Activated CD8-positive, alpha-beta memory T cell treated with anti-CD3 and anti-CD28 coated beads, Interleukin-2, amount 50 U/mL, for 48 hours (primary cell): ENCODE data around the gene LDLRAD4.
"Not testable (repeated sequence)": the region's sequence is repeated elsewhere in the genome, so short reads cannot be mapped to it uniquely, and the experiment has no call there.

Experiments
- DNase-seq: peaks from one replicate; pipeline ENCODE4 v3.0.0-alpha.2; 2020

LDLRAD4 gene

DNA sequence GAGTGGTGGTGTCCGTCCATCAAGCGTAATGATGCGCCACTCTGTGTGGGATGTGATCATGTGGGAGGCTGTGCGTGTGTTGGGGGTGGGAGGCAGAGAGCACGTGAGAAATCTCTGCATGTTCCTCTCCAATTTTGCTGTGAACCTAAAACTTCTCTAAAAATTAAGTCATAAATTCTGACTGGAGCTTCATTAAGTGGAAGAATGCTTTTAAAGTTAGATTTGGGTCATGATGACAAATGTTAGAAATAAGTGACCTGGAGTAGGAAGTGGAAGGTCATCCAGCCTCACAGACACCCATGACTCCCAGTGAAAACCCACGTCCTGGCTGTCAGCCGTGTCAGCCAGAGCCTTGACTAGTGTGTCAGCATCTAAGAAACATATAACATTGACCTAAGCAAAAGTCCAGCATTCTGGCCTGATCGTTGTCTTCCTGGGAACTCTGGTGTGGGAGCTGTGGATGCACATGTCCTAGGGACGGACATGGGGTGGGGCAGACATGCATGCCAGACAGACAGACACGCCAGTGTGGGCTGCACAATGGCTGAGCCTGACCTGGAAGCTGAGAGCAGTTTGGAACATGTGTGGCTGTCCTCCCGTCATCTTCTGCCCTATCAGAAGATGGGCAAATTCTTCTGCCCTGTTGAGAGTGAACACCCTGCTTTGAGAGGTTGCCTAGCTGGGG is 262.2 kb downstream of the LDLRAD4 start:
- no peak for DNase-seq

DNA sequence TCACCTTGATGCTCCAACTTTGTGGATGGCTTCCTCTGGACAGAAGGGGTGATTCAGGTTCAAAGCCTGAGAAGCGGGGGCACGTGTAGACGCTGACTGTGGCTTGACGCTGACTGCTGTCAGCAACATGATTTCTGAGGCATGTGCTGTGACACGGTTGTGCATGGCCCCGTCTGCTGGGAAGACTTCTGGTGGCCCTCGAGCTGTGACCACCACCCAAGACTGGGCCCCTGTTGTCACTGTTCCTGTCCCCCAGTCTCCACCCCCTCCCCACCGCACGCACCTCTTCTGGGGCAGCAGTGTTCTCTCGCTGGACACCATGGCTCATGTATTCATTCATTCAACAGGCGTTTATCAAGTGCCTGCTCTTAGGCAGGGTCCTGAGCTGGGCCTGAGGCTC is 262.8 kb downstream of the LDLRAD4 start:
- peak; percentile 33 for DNase-seq

DNA sequence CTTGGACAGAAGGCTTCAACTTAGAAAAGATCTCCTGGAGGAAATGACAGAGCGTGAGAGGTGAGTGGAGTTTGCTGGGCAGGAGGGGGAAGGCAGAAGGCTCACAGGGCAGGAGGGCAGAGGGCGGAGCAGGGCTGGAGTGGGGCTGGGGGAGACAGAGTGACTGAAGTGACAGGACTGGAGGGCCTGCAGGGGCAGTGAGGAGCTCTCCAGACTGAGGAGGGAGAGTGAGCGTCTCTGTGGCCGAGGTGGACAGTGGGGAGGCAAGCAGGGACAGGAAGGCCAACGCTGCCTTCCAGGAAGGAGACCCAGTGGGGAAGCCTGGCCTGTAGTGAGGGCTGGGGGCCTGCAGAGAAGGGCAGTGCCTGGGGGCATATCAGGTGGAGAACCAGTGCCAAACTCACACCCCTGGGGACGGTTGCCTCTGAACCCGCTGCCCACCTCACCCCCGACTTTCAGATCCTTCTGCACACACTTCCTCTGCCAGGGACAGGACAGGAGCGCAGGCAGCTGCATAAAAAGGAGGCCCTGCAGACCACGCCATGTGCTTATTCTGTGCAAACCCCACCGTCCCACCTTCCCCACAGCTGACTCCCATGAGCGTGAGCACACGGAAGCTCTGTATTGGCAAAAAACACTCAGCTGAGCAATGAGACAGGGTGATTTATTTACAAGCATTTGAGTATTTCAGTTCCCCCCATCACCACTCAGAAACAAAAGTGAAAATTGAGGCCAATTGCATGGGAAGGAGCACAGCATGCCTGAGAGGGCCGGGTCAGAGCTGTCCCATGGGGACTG is 263.5 kb downstream of the LDLRAD4 start:
- DNase-seq: peak; percentile 26

DNA sequence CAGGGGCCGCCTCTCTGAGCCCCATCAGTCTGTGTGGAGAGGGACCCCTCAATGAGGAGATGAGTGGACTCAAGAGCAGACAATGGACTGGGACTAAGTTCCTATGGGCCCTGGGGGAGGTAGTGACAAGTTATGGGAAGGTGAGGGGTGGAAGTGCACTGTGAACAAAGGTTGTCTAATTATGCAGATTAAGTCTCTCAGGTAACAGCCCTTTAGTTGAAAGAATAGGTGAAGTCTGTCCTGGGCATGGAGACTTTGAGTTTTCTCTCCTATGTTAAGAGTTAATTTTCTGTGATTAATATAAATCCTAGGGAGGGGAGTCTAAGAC is 264.0 kb downstream of the LDLRAD4 start:
- DNase-seq: peak; percentile 37

DNA sequence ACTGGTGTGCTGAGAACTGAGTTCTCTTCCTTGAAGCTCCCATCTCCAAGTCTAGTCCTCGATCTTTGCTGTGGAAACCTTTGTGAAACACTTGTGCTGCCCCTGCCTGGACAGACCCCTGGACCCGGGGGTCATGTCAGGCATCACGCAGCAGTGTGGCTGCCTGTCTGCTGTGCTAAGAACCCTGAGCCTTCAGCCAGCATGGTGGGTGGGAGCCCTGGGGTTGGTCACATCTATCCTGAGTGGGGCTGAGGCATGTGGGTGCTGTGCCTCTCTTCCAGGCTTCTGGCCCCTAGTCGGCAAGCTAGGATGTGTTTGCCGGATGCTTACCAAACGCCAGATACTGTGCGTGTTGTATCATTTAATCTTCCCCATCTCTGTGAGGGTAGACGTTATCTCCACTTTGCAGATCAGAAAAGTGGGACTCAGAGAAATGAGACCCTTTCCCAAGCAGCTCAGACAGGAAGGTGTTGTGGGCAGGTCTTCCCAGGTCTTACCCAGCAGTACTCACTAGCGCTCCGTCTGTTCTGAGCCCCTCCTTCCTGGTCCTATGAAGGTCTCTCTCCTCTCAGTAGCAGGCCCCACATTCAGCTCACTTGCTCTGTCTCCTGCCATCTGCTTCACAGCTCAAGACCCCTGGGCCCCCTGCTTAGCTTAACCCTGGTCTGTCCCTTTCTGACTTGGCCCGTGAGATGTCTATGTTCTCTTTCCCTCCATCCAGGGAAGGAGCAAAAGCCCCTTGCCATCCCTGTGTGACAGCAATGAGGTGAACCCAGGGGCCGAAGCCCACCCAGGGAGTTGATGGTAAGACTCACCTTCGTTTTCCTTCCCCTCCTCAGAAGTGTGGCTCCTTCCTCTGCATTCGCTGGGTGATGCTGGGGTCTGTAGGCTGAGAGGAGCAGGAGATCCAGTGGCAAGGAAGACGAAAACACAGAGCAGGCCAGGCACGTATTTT is 265.0 kb downstream of the LDLRAD4 start:
- no peak for DNase-seq

DNA sequence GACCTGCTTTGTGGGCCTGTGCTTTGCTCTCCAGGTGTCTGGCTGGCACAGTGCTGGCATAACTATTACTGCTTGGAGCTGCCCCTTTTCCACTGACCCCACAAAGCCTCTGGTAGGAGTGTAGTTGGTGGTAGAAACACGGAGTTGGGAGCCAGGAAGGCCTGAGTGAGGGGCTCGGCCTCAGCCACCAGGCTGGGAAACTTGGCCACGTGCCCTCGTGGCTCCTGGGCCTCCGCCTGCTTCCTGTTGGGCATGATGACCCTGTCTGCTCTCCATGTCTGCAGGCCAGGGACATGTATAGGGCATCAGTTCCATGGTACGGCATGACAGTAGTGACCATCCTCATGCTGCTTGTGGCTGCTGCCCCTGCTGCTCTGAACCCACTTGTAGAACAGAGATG is 266.6 kb downstream of the LDLRAD4 start:
- no peak for DNase-seq

DNA sequence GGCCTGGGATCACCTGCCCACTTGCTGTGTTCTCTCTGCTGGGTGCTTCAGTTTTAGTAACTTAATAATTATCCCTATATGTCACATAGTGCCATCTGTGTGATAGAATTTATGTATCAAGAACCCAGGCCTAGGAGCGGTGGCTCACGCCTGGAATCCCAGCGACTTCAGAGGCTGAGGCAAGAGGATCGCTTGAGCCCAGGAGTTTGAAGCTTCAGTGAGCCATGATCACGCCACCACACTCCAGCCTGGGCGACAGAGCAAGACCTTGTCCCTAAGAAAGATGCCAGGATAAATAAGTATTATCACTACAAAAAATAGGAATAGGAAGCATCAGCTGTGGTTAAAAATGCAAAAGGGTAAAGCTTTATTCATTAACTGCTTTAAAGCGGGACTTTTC is 267.0 kb downstream of the LDLRAD4 start:
- no peak for DNase-seq

DNA sequence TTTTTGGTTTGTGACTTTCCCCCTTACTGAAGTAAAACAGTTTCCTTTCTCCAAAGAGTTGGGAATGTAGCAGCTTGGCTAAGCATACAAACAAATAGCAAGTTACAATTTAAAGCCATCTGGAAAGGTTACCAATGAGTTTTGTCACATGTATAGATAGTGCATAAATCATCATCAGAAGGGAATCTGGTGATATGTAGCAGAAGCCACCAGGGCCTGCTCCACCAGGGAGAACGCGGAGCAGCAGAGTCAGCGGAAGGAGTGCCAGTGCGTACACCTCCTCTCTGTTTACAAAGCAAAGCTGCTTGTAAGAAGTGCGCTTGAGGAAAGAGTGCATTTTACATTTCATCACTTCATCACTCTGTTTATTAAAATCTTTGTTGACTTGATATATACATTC is 267.7 kb downstream of the LDLRAD4 start:
- no peak for DNase-seq

DNA sequence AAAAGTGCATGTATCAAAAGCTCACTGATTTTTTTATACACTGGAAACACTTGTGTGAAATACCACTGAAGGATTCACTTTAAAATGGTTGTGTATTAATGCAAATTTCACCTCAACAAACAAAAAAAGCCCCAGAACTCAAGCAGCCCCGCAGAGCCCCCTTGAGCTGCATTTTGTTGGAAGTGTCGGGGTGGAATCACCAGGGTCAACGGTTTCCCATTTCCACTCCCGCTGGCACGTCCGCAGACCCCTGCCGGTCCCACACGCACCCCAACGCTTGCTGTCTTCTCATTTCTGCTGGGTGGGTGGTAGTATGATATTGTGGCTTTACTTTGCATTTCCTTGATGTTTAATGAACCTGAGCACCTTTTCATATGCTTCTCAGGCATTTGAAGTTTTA is 268.1 kb downstream of the LDLRAD4 start:
- DNase-seq: no peak

DNA sequence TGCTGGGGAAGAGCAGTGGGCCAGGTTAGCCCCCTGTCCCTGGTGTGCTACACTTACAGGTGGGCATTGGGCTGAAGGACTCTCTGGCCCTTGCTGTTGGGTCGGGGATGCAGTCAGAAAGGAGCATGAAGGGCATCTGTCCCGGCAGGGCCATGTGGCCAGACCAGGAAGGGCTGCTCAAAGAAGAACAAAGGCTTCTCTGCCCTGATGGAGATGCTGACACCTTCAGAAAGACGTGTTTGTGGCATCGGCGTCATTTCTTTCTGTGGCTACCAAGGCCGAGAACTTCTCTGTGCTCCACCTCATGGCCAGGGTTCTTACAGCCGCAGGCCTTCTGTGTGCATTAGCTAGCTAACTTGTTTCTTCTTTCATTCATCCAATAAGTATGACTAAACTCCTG is 268.7 kb downstream of the LDLRAD4 start:
- no peak for DNase-seq

DNA sequence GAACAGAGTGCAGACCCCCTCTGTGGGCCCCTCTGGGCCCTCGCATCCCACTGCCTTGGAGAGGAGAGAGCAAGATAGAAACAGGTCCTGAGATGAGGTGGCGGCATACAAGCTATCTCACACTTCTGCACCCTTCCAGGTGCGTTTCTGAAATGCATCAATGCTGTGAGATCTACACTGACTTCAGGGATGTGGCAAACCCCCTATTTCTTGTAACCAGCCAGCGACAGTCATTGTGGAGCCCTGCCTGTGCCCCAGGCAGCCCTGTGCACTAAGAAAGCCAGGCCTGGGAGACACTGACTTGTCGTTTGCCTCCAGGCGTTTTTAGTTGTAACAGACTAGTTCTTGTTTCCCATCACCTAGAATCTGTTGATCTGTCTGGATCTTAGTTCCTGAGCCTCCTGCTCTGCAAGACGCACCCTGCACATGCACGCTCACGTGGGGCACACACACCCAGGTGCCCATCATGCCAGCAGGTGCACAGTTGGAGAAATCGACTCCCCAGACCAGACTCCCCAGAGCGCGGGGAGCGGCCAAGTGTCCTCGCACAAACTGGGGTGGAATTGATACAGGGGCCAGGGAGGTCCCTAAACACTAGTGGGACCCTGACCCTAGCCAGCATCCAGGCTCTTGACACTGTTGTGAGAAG is 269.8 kb downstream of the LDLRAD4 start:
- DNase-seq: no peak

DNA sequence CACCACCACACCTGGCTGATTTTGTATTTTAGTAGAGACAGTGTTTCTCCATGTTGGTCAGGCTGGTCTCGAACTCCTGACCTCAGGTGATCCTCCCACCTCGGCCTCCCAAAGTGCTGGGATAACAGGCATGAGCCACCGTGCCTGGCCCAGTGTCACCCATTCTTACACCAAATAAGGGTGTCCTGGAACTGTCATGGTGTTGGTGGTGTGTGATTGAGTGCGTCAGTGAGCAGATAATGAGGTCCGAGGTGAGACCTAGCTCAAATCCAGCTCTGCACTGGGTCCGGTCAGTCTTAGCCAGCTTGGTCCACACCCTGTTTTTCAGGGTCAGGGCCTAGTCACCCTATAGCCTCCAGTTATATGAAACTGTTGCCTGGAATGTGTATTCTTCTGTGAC is 270.7 kb downstream of the LDLRAD4 start:
- DNase-seq: not testable (repeated sequence)

DNA sequence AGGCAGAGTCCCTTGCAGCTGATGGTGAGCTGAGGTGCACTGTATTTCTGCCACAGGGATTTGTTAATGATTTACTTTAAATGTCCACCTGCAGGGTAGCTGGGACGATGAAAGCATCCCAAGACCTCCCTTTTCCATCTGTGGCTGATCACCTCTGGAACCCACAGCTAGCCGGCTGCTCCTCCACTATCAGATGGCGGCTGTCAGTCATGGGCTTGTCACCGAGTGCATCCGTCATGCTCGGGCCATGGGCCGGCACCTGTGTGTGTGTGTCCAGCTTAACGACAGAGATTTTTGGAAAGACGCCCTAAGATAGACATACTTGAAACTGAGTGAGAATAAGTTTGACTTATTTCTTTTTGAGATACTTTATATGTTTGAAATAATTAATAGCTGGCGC is 272.6 kb downstream of the LDLRAD4 start:
- no peak for DNase-seq

DNA sequence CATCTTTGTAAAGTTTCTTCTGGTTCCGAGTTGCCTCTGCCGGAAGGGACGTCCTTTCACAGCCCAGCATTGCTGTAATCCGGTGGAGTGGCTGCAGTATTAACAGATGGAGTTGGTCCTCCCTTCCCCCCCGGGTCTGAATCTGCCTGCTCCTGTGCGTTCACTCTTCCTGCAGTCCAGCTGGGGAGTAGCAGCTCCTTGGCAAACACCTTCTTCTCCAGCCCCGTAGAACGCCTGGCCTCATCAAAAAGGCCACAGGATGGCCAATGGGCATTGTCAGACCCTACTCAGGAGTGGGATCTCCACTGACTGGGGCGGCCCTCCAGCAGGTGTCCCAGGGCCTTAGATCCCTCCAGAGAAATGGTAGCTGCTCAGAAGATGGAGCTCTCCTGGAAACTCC is 273.8 kb downstream of the LDLRAD4 start:
- no peak for DNase-seq

DNA sequence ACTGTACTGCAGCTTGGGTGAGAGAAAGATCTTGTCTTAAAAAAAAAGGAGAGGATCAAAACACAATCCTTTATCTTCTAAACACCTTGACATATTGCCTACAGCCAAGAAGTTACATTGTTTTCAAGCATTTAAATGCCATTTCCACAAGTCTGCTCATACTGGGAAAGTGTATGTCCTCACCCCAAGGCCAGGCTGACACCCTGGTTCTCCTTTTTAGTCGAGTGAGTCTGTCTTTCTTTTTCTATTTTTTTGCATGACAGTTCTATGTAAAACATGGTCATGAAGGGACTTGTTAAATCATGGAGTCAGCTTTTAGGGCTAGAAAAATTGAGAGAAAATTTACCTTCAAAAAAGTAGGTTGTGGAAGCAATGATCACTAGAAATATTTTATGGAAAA is 274.5 kb downstream of the LDLRAD4 start:
- no peak for DNase-seq

DNA sequence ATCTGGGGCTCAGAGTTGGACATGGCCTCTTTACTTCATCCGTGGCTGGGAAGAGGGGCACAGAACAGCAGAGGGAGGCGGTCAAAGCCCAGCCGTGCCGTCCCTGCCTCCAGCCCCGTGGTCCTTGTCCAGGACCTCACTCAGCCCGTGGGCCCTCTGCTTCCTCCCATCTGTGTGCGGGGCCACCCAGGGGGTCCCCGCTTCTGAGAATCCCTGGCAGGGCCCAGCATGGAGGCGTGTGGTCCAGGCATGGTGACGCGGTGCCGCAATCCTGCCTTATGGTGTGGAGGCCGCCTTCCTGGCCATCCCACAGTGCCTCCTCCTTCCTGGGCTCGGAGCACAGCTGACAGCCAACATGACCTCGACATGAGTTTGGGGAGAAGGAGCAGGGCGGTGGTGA is 275.2 kb downstream of the LDLRAD4 start:
- DNase-seq: no peak

DNA sequence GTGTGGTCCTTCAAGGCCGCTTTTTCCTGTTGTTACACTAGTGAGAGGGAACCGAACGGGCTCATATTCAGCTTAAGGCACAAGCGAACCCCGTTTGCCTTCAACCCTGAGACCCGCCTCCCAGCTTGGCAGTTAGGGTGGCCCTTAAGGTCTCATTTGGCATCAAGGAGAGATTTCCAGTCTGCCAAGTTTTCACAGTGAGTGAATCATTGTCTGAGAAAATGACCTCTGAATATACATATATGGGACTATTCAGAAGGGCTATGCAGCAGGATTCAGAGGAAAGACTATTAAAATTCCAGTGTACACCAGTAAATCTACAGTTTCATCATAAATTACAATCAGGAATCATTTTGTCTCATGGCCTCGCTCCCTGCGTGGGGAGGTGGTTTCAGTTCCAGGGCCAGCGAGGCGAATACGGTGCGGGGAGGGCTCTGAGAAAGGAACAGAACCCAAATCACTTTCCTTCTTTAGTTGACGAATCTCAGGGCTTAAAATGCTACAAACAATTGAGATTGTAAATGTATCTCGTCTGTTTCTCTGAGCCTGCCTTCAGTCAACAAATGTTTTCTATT is 276.4 kb downstream of the LDLRAD4 start:
- DNase-seq: no peak

DNA sequence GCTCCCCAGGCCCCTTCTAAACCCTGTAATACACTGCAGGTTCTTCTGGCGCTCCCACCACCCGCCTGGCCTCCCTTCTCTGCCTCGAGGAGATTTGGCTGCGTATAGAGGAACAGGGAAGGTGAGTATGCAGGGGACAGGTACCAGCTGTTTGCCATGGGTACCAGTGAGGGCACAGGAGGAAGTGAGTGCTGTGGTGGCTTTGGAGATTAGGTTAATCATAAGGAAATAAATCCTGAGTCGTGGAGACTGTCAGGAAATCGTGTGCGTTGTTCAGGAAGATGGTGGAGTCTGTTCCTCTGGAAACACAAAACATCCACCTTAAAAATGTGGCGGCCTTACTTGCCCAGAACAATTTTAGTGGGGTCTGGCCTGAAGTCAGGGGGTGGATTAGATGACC is 277.4 kb downstream of the LDLRAD4 start:
- DNase-seq: no peak

DNA sequence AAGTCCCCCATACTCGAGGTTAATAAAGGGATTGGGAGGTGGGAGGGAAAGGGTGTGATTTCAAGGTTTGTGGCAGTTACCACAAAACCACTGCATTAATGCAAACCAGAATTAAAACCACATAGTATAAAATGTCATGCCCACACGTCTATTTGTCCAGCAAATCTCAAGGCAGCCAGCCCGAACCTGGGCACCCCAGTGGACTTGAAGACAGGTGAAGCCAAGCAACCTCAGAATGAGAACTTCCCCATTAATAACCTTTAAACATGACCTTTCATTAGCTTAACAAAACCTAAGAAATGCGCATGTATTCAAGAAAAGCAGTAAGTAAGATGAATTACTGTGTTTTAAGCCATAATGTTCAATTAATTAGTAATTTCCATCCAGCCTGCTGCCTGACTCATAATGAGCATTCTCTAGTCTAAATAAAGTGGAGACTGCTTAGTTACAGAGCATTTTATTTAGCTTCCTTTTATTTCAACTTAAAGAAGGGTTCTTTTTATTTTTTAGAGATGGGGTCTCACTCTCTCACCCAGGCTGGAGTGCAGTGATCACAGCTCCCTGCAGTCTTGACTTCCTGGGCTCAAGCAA is 278.2 kb downstream of the LDLRAD4 start:
- no peak for DNase-seq

DNA sequence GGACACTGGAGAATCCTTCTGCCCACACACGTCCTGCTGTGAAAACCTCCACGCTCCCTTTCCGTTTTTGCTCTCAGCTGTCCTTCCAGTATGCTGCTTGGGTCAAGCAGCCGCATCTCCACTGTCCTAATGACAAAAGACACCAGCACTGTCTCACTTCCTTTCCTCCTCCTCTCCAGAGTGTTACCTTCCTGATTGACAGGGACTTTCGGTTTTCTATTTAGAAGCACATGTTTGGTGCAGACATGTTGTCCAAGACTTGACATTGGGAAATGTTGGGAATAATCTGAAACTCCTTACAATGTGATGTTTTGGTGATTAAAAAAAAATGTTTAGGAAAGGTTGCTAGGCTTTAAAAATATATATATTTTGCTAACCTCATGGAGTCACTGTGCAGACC is 281.2 kb downstream of the LDLRAD4 start:
- no peak for DNase-seq

DNA sequence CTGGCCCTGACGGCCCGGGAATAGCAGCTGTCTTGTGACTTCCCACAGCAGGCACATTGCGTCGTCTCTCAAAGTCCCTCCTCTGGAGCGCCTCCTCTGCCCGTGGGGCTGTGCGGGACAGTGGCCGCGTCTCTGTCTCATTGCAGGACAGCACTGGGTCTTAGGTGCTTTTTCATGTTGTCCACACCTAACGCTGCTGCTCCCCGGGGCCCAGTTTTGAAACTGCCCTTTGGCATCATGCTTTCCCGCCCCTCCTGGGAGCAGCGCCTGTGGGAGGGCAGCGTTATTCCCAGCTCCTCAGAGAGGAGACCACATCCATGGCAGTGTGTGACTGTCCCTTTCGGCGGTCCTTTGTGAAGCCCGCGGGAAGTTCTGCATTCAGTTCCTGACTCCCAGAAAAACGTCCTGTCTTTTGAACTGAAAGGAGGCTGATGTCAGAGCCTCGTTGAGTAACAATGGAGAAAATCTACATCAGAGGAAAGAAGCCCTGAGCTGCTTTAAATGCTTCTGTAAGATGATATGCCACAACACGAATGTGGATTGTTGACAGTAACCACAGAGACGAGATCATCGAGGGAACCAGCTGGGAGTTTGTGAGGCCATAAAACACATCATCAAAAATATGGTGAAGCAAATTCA is 281.8 kb downstream of the LDLRAD4 start:
- DNase-seq: no peak
